Renal pelvis (tissue), 4 donors: ENCODE data around the gene SLC30A4. TPM values are rescaled to one million over a fixed set of nuclear protein-coding genes. Genes with fewer than 3 reads are reported as not detected.

ENCODE experiments used
- DNase-seq: peaks from one replicate; pipeline ENCODE4 v3.0.0-alpha.2; 2013
- polyA plus RNA-seq, 3 donors: library from polyadenylated mRNA; unstranded; fragments of 120-200 nt; gene quantifications; one replicate each; pipeline ENCODE4 v1.2.1, GENCODE V29; 2013; ENCODE audit not compliant: insufficient read length in 3 of 3

SLC30A4 gene
- polyA plus RNA-seq, 3 donors = 6.7 to 9.2 (median 8.4) TPM

GRCh38 chr15:45456212-45457106 lies 66.1 kb downstream of the SLC30A4 start:
- DNase-seq = no peak

DNA sequence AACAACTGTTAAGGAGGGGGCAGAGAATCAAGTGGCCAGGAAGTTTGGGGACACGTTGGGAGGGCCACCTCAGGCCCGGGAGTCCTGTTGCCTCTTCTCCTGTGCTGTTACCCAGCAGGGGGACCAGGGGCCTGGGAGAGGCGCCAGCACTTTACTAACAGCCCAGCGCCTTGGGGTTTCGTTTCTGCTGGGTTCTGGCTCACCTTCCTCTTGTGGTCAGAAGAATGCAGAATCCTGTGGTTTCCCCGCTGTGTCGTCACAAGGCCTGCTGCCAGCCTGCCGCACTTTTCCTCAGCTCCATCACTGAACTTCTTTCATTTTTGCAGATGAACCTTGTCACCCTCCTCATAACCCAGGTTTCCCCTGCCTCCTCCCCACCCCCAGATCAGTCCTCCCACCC lies 67.7 kb downstream of the SLC30A4 start:
- no peak for DNase-seq

- no peak for DNase-seq
Observed at GRCh38 chr15:45451265-45451664, 71.3 kb downstream of the SLC30A4 start.

DNA sequence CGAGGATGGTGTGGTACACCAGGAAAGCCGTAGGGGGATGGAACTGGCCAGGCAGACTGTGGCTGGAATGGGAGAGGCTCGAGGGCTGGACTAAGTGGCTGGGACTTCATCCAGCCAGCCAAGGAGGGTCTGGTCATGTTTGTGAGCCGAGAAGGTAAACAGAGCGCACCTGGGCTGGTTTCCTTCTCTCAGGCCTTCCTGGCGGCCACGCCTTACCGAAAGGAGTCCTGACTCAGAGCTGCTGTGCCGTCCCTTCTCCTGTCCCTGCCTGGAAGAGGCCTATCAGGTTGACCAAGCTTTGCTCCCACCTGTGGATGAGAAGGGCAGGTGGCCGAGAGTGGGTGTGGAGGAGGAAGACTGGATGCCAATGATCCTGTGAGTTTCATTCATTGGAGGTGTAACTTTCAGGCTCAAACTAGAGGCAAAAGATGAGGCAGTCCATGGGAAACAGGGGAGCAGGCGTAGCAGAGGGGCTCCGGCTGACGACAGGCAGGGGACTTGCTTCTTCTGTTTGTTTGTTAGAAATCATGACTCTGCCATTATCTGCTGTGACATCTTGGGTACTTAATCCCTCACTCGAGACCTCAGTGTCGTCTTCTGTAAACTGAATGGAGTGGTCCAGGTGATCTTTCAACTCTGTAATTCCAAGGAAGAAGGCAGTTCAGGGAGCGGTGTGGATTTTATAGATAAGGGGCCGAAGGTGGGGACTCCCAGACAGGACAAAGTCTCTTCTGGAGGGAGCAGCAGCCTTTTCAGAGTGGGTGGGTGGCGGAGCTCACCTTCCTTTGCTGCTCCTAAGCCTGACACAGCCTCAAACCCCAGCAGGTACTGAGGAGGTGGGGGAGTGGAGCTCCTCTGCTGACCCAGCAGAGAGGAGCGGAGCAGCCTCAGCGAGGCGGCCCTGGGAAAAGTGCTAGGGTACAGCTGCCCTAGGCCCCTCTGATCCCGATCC lies 72.4 kb downstream of the SLC30A4 start:
- DNase-seq = no peak

DNA sequence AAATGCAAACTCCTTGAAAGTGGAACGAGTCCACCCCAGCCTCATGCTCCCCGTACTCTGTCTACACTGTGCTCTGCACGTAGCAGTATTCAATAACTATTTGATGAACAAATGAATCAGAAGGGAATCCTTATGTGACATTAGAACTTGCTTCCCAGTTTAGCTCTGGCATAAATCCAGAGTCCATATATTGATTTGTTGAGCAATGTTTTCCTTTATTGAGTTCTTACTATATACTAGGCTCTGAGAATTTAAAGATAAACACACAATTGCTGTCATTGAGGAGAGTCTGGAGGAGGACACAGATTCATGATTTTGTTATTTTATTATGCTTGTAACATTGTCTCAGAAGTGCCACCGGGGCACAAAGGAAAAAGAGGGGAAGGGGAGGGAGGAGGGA lies 73.2 kb downstream of the SLC30A4 start:
- no peak for DNase-seq

- DNase-seq = no peak
Observed at GRCh38 chr15:45448066-45448915, 74.3 kb downstream of the SLC30A4 start.

- DNase-seq = no peak
Observed at GRCh38 chr15:45443645-45444044, 78.9 kb downstream of the SLC30A4 start.

- no peak for DNase-seq
Observed at GRCh38 chr15:45442507-45443135, 79.9 kb downstream of the SLC30A4 start.

DNA sequence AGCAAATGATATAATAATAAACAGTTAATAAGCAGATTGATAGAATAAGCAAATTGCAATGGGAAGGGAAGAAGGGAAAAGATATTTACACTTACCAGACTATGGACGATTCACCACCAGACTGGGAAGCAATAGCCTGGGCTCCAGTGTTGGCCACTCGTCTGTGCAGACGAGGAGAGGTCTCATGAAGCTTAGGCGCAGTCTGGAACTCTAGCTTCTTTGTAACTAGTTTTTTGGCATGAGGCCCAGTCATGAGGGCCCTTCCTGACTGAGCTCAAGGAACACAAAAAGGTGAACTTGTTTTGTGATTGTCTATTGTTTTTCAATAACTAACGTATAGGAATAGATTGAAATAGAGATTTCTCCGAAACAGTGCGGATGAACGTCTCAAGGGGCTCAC lies 80.9 kb downstream of the SLC30A4 start:
- DNase-seq = no peak

- DNase-seq = no peak
Observed at GRCh38 chr15:45441036-45441435, 81.5 kb downstream of the SLC30A4 start.

- no peak for DNase-seq
Observed at GRCh38 chr15:45439521-45440260, 82.9 kb downstream of the SLC30A4 start.

GRCh38 chr15:45435124-45435903 lies 87.2 kb downstream of the SLC30A4 start:
- DNase-seq = no peak

DNA sequence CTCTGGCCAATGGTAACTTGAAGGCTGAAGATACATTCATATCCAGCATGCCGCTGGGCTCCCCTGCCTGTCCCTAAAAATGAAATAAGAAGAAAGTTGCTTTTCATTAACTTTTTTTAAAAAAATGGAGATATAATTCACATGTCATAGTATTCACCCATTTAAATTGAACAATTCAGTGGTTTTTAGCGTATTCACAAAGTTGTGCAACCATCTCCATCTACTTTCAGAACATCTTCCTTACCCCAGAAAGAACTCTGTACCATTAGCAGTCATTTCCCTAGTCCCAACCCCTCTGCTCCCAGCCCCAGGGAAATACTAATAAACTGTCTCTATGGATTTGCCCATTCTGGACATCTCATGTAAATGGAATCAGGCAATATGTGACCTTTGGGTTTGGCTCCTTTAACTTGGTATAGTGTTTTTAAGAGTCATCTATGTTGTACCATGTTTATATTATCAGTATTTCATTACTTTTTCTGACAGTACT lies 88.4 kb downstream of the SLC30A4 start:
- DNase-seq = no peak

- DNase-seq = no peak
Observed at GRCh38 chr15:45431511-45431910, 91.0 kb downstream of the SLC30A4 start.

DNA sequence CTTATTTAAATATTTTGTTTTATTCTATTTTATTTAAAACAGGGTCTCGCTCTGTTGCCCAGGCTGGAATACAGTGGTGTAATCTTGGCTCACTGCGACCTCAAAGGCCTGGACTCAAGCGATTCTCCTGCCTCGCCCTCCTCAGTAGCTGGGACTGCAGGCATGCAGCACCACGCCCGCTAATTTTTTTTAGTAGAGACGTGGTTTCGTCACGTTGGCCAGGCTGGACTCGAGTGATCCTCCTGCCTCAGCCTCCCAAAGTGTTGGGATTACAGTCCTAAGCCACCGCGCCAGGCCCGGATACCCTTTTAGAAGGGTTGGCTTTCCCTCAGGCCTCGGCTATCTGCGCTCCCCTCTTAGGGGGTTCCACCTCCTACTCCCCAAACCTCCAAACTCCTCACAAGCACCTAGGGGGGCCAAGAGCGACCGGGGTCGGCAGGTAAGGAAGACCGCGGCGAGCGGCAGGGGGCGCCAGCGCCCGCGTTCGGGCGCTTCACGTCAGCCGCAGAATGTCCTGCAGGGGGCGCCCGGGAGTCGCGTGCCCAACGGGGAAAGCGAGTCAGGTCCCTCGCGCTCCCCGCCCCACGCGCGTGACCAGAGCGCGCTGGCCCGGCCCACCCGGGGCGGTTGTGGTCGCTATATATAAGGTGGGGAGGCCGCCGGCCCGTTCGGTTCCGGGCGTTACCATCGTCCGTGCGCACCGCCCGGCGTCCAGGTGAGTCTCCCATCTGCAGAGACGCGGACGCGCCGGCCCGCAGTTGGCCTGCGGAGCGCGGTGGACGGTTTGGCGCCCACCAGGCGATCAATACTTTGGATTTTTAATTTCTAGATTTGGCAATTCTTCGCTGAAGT lies 92.4 kb downstream of the SLC30A4 start:
- DNase-seq = peak; percentile 42
